K562 (cell line): Measurements from ENCODE around the gene CD302. TPM values are rescaled to one million over a fixed set of nuclear protein-coding genes. Genes with fewer than 3 reads are reported as not detected.
A peak's percentile ranks its signal among the peaks of the same experiment; 100 is the strongest.

Experiments
- ATAC-seq: fragments of 200-7000 bp; cut with Tn5 transposase; 3 replicates; pipeline ENCODE4 v1.9.1; 2020; ENCODE audit warnings: moderate library complexity
- BruUV-seq: library from RNA; stranded (reverse); fragments of 400-500 nt; replicated peaks from 2 replicates; lab custom pipeline; 2021; lab: Mats Ljungman, UMichigan
- CTCF ChIA-PET: fragments of 300-600 bp; formaldehyde crosslinking; extraction: SDS; loops from one replicate; lab custom pipeline; 2021; ENCODE audit warnings: low intra/inter-chr PET ratio; lab: Yijun Ruan, JAX
- POLR2A ChIA-PET: fragments of 300-600, 350-650 bp; sonication (Branson Sonifier 250); formaldehyde crosslinking; extraction: SDS; loops from one replicate; lab custom pipeline; 2021; ENCODE audit warnings: antibody characterized with exemption, inconsistent platforms; lab: Yijun Ruan, JAX
- DNase-seq, 4 experiments: peaks; one replicate each; pipeline versions ENCODE4 v3.0.0 to v3.0.0-alpha.2; 2011 to 2018; ENCODE audit warnings: low spot score in 3 of 4, mixed read lengths in 3 of 4; ENCODE audit errors: extremely low read depth in 1 of 4
- FAIRE-seq: peaks from 2 replicates; lab custom pipeline; 2011; peaks lifted over from hg19 to GRCh38; lab: Jason Lieb, UNC
- H2AFZ ChIP-seq: 2 replicates; pipeline ENCODE4 v1.6.0; 2011; ENCODE audit warnings: low read depth, low read length, control low read depth, inconsistent platforms
- H3K27ac ChIP-seq: fragments of 200-600 bp; 3 replicates; pipeline ENCODE4 v1.8.0; 2011; ENCODE audit warnings: low read depth, mild to moderate bottlenecking, control low read depth, inconsistent platforms, low read length, moderate library complexity, mixed read lengths; ENCODE audit errors: extremely low read depth
- H3K27me3 ChIP-seq, 2 experiments: fragments of 300-600 bp in 1 of 2; 2 replicates in 1 of 2; 3 replicates in 1 of 2; pipeline versions ENCODE4 v1.6.0 to v1.8.0; 2011; ENCODE audit warnings: inconsistent platforms in 2 of 2, low read length in 2 of 2, mild to moderate bottlenecking in 1 of 2, mixed read lengths in 1 of 2, moderate library complexity in 1 of 2; ENCODE audit not compliant: control insufficient read depth in 2 of 2, insufficient read depth in 2 of 2
- H3K36me3 ChIP-seq: fragments of 300-600 bp; 3 replicates; pipeline ENCODE4 v1.8.0; 2011; ENCODE audit warnings: mild to moderate bottlenecking, low read length, inconsistent platforms; ENCODE audit not compliant: control insufficient read depth, insufficient read depth
- H3K4me1 ChIP-seq, 2 experiments: fragments of 200-600 bp in 1 of 2; replicated peaks in 1 of 2; 2 replicates in 1 of 2; 3 replicates in 1 of 2; pipeline versions ENCODE4 v1.5.1 to v1.8.0; 2011; ENCODE audit warnings: inconsistent platforms in 2 of 2, low read length in 2 of 2, mild to moderate bottlenecking in 1 of 2, mixed read lengths in 1 of 2, moderate library complexity in 1 of 2; ENCODE audit not compliant: control insufficient read depth in 2 of 2, insufficient read depth in 2 of 2
- H3K4me2 ChIP-seq: 2 replicates; pipeline ENCODE4 v1.6.1; 2011; ENCODE audit warnings: low read length, control low read depth, inconsistent platforms, mixed read lengths; ENCODE audit not compliant: insufficient read depth
- H3K4me3 ChIP-seq: fragments of 200-600 bp; sonication (generic), shearing (Covaris generic); 2 replicates; pipeline ENCODE4 v1.5.1; 2016; ENCODE audit warnings: control low read depth, inconsistent platforms
- H3K79me2 ChIP-seq: fragments of 200-600 bp; 3 replicates; pipeline ENCODE4 v1.8.0; 2011; ENCODE audit warnings: low read length, inconsistent platforms; ENCODE audit not compliant: control insufficient read depth, insufficient read depth
- H3K9ac ChIP-seq, 2 experiments: 2 replicates each; pipeline versions ENCODE4 v1.6.0 to v1.6.1; 2011; ENCODE audit warnings: low read depth in 2 of 2, low read length in 2 of 2, control low read depth in 1 of 2, inconsistent platforms in 1 of 2, mild to moderate bottlenecking in 1 of 2, mixed read lengths in 1 of 2; ENCODE audit not compliant: insufficient read depth in 1 of 2
- H3K9me1 ChIP-seq: one replicate; pipeline ENCODE4 v1.6.0; 2011; ENCODE audit warnings: inconsistent platforms, mild to moderate bottlenecking, low read length, moderate library complexity; ENCODE audit not compliant: control insufficient read depth, insufficient read depth
- H3K9me3 ChIP-seq: replicated peaks from 2 replicates; pipeline ENCODE4 v1.5.1; 2011; ENCODE audit warnings: low read depth, low read length, inconsistent platforms; ENCODE audit not compliant: control insufficient read depth, insufficient read depth
- H4K20me1 ChIP-seq: replicated peaks from 2 replicates; pipeline ENCODE4 v1.6.1; 2011; ENCODE audit warnings: low read length, inconsistent platforms, mixed read lengths; ENCODE audit not compliant: control insufficient read depth, insufficient read depth
- ARID2 ChIP-seq: fragments of 450-650 bp; IDR thresholded peaks from 2 replicates; pipeline ENCODE4 v1.6.1; 2017; ENCODE audit warnings: antibody characterized with exemption, mild to moderate bottlenecking
- CCNT2 ChIP-seq: IDR thresholded peaks from 2 replicates; pipeline ENCODE4 v1.6.1; 2011; ENCODE audit warnings: borderline replicate concordance, low read depth, mild to moderate bottlenecking, moderate library complexity, mixed read lengths, low read length; ENCODE audit not compliant: insufficient read length; ENCODE audit errors: extremely low read depth
- CHCHD3 ChIP-seq: fragments of 250-450 bp; sonication (Bioruptor Pico); IDR thresholded peaks from 2 replicates; pipeline ENCODE4 v2.1.2; 2022; ENCODE audit warnings: mild to moderate bottlenecking
- KAT7 ChIP-seq: sonication (generic); formaldehyde crosslinking; IDR thresholded peaks from 2 replicates; pipeline ENCODE4 v1.8.0; 2022; ENCODE audit warnings: missing genetic modification reagents, mild to moderate bottlenecking, borderline replicate concordance
- NCOR1 ChIP-seq: fragments of 450-650 bp; IDR thresholded peaks from 2 replicates; pipeline ENCODE4 v1.6.1; 2016; ENCODE audit warnings: mild to moderate bottlenecking, moderate library complexity
- NFATC3 ChIP-seq: fragments of 450-650 bp; IDR thresholded peaks from 2 replicates; pipeline ENCODE4 v1.6.1; 2017; ENCODE audit warnings: mild to moderate bottlenecking
- POLR2H ChIP-seq: IDR thresholded peaks from 2 replicates; pipeline ENCODE4 v1.6.1; 2016; ENCODE audit warnings: missing genetic modification characterization, low read depth, mild to moderate bottlenecking, control low read depth, missing compliant biosample characterization, moderate library complexity
- PPARD ChIP-seq: fragments of 250-450 bp; sonication (Bioruptor Pico); IDR thresholded peaks from 2 replicates; pipeline ENCODE4 v1.8.0; 2022; ENCODE audit warnings: inconsistent platforms, mild to moderate bottlenecking, moderate library complexity
- RFX1 ChIP-seq: fragments of 450-650 bp; IDR thresholded peaks from 2 replicates; pipeline ENCODE4 v1.6.1; 2016; ENCODE audit warnings: mild to moderate bottlenecking, moderate library complexity
- SAP30 ChIP-seq: fragments of 200-600 bp; sonication (generic); IDR thresholded peaks from 2 replicates; pipeline ENCODE4 v1.6.1; 2012; ENCODE audit warnings: borderline replicate concordance, low read depth, mild to moderate bottlenecking, moderate library complexity, low read length, control low read depth, inconsistent platforms; ENCODE audit not compliant: insufficient read depth, poor library complexity, severe bottlenecking
- SMAD4 ChIP-seq: fragments of 250-450 bp; sonication (Bioruptor Pico); conservative IDR thresholded peaks from 2 replicates; pipeline ENCODE4 v1.8.0; 2021; ENCODE audit warnings: inconsistent platforms, mild to moderate bottlenecking, moderate library complexity
- ZNF197 ChIP-seq: fragments of 200-800 bp; sonication (Bioruptor generic); IDR thresholded peaks from 2 replicates; pipeline ENCODE4 v1.6.1; 2016; ENCODE audit warnings: low read depth, missing genetic modification characterization, missing compliant biosample characterization
- ZNF324 ChIP-seq: fragments of 250-450 bp; sonication (Bioruptor Pico); IDR thresholded peaks from 2 replicates; pipeline ENCODE4 v1.4.0; 2020; ENCODE audit warnings: mild to moderate bottlenecking
- ZNF592 ChIP-seq: fragments of 450-650 bp; IDR thresholded peaks from 2 replicates; pipeline ENCODE4 v1.6.1; 2017; ENCODE audit warnings: antibody characterized with exemption, mild to moderate bottlenecking
- WGBS: fragments of 100-300 bp; shearing (Covaris generic); methylation state at CpG from one replicate; pipeline ENCODE4 v1.1.6; 2016; ENCODE audit warnings: low coverage, mixed read lengths; ENCODE audit not compliant: insufficient coverage; ENCODE audit errors: missing lambda C conversion rate; 5-methylcytosine and 5-hydroxymethylcytosine counted together
- in situ Hi-C: fragments of 300-500 bp; cut with MboI; formaldehyde crosslinking; loops from 4 replicates; pipeline ENCODE4 v1.15.0; 2018; ENCODE audit warnings: inconsistent platforms, mixed read lengths
- intact Hi-C: fragments of 100-400 bp; cut with micrococcal nuclease; formaldehyde crosslinking; loops from 2 replicates; pipeline ENCODE4 v1.14.2; 2022
- polyA plus RNA-seq, 8 experiments: library from polyadenylated mRNA; depleted of rRNA in 4 of 8; stranded (reverse) in 5 of 8; unstranded in 3 of 8; fragments of >200 nt; fragmentation: Nextera tagmentation in 2 of 8; fragmentation: Illumina TruSeq in 1 of 8; extraction: Ambion mirVana in 2 of 8; extraction: Trizol in 1 of 8; gene quantifications; 2 replicates each; pipeline versions ENCODE4 v1.2.1 to v1.2.3, GENCODE V29; 2011 to 2014; ENCODE audit warnings: inconsistent platforms in 1 of 8, missing spikeins in 1 of 8
- total RNA-seq, 7 experiments: library from RNA; depleted of rRNA in 6 of 7; stranded (reverse); fragments of >200 nt in 6 of 7; fragmentation: Illumina TruSeq in 2 of 7; extraction: Trizol in 2 of 7; gene quantifications; 2 replicates each; pipeline versions ENCODE4 v1.2.1 to v1.2.3, GENCODE V29; 2011 to 2021; ENCODE audit warnings: low replicate concordance in 1 of 7

Gene CD302
- total and polyA plus RNA-seq, 9 of the 15 experiments (the other 6 are each of a cell fraction or from before 2014, with no cell fraction given) = 0.03 to 0.07 (median 0.04) TPM; not detected in 5

- no peak overlapping the region for H3K4me3 ChIP-seq
- FAIRE-seq = peak; percentile 15
- H3K9me3 ChIP-seq = no peaks in the 10 kb centered on the region
- no peak for DNase-seq
- no peak overlapping the region for H2AFZ ChIP-seq
- in situ Hi-C loops = no loop called here
- H3K27me3 ChIP-seq = no peaks in the 10 kb centered on the region; a peak in 2 of 5 replicates
- no peak overlapping the region for H3K27ac ChIP-seq
- no peaks in the 10 kb centered on the region for H4K20me1 ChIP-seq
- no peaks in the 10 kb centered on the region for H3K36me3 ChIP-seq
- no TSS peak for BruUV-seq
- ChIA-PET CTCF (no interaction called here), POLR2A (interaction anchor here (1.7 kb wide), 1 partner anchor 12 kb away, joined by 5 read pairs; no protein-coding TSS in a partner anchor)
- no peak for ATAC-seq
- intact Hi-C loops = no loop called here
- H3K79me2 ChIP-seq = no peaks in the 10 kb centered on the region
- H3K4me2 ChIP-seq = no peak overlapping the region
- no peak overlapping the region for H3K9ac ChIP-seq
- H3K9me1 ChIP-seq = no peaks in the 10 kb centered on the region
- H3K4me1 ChIP-seq = no peaks in the 10 kb centered on the region
- TF ChIP-seq ZNF324 = no peak
- peak; percentile 50 for TF ChIP-seq RFX1
- TF ChIP-seq CHCHD3 (CRISPR knock-in tag) = no peak
- TF ChIP-seq CCNT2 = no peak
- WGBS = 0% methylated on average over 1 of the region's 1 CpG
These were observed 14.5 kb downstream of the CD302 start for GRCh38 chr2:159783556-159783955.

GRCh38 chr2:159776321-159776720 lies 21.7 kb downstream of the CD302 start:
- in situ Hi-C loops = no loop called here

More at GRCh38 chr2:159776321-159776720, 21.7 kb downstream of the CD302 start:
- Histone ChIP-seq H3K36me3 (peaks cover 4% of the 10 kb centered on the region; the same call in 1 of the 3 replicates), H3K9me3 (no peaks in the 10 kb centered on the region), H3K27me3 (no peaks in the 10 kb centered on the region), H3K79me2 (no peaks in the 10 kb centered on the region), H3K27ac (no peak overlapping the region), H3K4me2 (no peak overlapping the region), H3K4me1 (no peaks in the 10 kb centered on the region), H3K9me1 (no peaks in the 10 kb centered on the region), H2AFZ (no peak overlapping the region), H4K20me1 (no peaks in the 10 kb centered on the region), H3K9ac (no peak overlapping the region), H3K4me3 (no peak overlapping the region)
- intact Hi-C loops = no loop called here
- no TSS peak for BruUV-seq
- FAIRE-seq = no peak
- no peak for ATAC-seq
- DNase-seq = no peak
- POLR2A ChIA-PET = interaction anchor here (1.0 kb wide), 1 partner anchor 19 kb away, joined by 3 read pairs; no protein-coding TSS in a partner anchor
- TF ChIP-seq PPARD (CRISPR knock-in tag) = no peak
- no peak for TF ChIP-seq NFATC3
- no peak for TF ChIP-seq ZNF197
- no peak for TF ChIP-seq SAP30
- no peak for TF ChIP-seq ARID2
- TF ChIP-seq SMAD4 (CRISPR knock-in tag) = no peak
- TF ChIP-seq KAT7 = no peak
- no peak for TF ChIP-seq ZNF592
- no peak for TF ChIP-seq POLR2H (tag)
- no peak for TF ChIP-seq NCOR1
- CTCF ChIA-PET = no interaction called here
- 60% methylated on average over 3 of the region's 3 CpGs for WGBS
